Activated T-cell treated with anti-CD3 and anti-CD28 coated beads for 48 hours (primary cell): ENCODE measurements around the gene UBAP2.

Experiments used
- DNase-seq: peaks from one replicate; pipeline ENCODE4 v3.0.0-alpha.2; 2020; ENCODE audit warnings: low read depth

Gene UBAP2

DNA sequence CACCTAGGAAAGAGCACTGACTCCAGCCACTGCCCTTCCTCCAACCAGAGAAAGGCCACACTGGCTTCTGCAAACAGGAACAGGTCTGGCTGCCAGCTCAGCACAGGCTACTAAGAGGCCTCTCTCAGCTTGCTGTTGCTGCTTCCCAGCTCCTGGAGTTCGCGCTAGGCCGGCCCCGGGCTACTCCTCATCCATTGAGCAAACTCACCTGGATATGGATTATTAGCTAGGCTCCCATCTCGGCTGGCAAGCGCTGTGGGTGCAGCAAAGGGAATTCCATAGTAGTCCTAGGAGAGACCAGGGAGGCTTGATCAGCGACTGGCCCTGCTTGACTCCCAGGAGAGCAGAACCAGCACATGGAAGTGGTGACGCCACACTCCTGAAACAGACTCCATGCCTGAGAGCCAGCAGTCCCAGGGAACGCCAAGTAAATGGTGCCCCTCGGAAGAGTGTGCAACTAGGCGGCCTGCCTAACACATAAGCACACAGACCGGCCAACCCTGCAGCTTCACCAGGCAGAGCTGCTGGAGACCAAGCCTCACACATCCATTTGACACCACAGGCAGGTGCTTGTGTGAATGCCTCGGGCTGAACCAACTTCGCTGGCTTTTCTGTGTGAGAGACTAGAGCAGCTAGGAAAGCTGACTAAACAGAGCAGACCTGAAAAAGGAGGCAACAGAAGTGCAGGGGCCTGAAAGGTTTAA, 124.5 kb downstream of the UBAP2 start:
- DNase-seq = no peak

DNA sequence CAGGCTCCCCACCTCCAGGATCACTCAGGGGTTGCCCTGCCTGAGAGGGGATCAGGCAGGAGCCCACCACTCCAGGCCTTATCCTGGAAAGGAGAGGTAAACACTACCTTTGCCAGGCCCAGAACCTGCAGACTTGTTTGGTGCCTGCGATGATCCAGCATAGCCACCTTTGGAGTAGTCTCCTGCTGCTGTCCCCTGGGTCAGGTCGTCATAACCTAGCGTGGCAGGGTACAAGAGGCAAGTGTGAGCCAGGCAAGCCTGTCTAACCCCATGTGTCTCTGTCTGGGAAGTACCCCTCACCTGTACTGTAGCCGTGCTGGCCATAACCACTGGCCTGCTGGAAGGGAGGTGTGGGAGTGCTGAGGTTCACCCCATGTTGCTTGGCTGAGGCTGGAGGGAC, 125.6 kb downstream of the UBAP2 start:
- DNase-seq = no peak

DNA sequence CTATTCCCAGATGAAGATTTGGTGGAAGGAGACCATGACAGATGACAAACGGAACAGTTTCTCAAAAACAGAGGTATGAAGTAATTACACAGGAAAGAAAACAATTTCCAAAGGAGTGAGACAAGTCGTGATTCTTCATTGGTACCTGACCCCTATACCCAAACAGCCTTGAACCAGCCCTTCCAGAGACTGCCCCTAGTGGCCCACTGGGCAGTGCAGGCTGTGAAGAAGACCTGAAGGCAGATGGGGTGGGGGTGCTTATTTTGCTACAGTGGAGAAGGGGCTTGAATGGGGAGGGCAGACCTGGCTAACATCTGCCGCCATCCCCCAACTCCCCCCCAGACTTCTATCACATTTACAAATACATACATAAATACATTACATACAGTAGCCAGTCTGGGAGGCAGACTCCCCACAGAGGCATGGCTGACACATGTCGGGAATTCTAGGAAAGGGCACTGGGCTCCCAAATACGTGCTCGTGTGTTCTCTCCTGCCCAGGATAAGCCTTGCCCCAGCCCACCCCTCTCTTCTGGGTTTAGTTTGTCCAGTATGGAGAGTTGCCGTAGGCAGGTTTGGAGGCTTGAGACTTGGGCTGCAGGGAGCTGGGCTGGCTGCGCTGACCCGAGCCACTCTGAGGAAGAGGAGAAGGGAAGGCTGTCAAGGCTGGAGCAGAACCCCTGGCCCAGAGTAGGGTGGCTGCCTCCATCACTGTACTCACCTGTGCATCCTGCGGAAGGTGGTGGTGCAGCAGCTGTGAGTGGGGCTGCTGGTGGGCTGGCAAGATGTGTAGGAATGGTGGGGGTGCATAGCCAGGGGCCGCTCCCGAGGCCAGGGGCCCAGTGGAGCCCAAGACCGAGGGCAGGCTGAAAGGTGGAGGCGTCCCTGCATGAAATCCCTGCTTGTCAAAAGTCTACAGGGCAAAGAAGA, 126.5 kb downstream of the UBAP2 start:
- DNase-seq = peak; percentile 18

DNA sequence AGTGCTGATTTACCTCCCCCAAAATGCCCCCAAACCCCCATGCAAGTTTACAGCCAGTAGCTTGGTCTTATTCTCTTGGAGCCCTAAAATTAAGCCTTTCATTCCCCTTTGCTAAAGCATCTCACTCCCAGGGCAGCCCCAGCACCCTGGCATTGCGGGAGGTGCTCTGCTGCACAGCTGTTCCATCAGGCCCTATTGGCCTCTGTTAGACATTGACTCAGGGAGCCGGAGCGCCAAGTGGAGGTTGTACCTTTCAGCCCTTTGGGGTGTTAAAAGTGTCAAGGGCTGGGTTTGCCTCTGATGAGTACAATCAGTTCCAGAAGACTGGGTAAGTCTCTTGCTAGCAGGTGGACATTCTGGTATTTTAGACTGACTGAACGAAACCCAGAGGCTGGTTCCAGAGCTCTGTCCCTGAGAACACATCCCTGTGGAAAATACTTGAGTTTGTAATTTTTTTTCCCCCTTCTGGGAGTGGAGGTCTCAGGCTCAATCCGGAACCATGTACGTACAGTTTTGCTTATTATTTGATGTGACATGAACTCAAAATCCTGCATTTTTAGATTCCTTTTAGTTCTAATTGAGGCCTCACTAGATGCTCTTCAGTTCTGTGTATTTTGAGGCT, 129.3 kb downstream of the UBAP2 start:
- no peak for DNase-seq

DNA sequence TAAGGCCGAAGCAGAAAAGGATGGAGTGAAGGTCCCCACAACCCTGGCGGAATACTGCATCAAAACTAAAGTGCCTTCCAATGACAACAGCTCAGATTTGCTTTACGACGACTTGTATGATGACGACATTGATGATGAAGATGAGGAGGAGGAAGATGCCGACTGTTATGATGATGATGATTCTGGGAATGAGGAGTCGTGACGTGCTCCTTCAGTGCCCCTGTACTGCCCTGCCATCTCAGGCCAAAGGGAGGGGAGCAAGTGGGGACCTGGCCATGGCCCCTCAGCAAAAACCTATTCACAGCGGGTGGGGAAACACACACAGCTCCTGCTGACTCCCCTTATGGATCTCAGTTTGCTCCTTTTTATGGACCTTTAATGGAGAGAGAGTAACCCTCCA, 131.7 kb downstream of the UBAP2 start:
- DNase-seq = no peak

DNA sequence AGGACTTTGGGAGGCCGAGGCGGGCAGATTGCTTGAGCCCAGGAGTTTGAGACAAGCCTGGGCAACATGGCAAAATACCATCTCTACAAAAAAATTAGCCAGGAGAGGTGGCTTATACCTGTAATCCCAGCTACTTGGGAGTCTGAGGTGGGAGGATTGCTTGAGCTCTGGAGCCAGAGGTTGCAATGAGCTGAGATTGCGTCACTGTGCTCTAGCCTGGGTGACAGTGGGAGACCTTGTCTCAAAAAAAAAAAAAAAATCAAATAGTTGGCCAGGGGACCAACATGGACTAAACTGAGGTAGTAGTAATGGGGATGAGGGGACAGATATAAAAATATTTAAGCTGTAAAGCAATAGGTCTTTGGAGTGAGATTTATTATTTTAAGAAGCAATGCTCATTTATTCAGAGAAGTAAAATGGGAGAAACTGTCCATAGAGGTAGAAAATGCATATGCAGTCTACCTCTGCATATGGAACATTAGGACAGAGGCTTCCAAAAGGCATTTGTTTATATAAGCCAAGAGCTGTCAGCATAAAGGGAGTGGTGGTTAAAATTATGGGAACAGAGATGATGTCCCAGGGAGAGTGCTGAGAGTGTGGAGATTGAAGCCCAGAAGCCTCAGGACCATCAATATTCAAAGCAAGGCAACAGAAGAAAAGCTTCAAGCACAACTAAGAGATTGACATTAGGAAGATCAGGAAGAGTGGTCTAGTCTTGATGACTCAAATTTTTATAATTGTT, 133.6 kb downstream of the UBAP2 start:
- no peak for DNase-seq

DNA sequence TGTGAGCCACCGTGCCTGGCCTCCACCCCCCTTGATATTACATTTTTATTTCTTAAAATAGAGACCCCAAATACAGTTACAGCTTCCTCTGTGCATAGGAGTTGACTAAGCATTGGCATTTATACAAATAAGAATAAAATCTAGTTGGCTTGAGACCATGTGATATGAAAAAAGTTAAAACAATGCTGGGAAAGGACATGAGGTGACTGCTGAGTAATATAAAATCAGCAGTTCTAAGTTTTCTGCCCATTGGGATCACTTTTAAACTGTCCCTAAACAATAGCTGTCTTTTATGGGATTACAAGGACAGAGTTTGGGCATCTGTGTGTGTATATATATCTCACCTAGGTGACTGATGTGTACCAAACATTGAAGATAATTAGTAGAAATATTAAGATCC, 135.1 kb downstream of the UBAP2 start:
- no peak for DNase-seq

DNA sequence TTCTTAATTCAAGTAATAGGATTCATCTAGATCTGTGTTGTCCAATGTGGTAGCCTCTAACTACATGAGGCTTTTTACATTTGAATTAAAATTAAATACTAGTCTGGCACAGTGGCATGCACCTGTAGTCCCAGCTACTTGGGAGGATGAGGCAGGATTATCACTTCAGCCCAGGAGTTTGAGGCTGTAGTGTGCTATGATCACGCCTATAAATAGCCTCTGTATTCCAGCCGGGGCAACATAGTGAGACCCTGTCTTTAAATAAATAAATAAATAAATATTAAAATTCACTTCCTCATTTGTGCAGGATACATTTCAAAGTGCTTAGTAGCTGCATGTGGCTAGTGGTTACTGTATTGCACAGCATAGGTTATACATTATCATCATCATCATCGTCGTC, 139.9 kb downstream of the UBAP2 start:
- DNase-seq = no peak

DNA sequence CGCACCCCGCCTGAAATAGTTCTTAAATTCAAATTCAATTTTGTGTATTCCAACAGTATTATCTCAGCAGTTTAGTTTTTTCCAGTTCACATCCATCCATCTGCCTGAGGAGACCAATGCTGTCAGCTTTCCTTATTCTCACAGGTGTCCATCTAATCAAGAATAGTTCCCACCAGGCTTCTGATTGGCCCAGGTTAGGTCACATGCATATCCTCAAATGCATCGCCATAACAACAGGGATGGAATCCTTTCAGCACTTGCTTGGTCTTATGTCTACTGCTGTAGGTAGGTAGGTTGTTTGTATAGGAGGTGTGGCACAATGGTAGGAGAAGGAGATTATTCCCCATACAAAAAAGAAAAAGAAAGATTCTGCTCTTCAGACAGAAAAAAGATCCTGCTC, 140.6 kb downstream of the UBAP2 start:
- no peak for DNase-seq

DNA sequence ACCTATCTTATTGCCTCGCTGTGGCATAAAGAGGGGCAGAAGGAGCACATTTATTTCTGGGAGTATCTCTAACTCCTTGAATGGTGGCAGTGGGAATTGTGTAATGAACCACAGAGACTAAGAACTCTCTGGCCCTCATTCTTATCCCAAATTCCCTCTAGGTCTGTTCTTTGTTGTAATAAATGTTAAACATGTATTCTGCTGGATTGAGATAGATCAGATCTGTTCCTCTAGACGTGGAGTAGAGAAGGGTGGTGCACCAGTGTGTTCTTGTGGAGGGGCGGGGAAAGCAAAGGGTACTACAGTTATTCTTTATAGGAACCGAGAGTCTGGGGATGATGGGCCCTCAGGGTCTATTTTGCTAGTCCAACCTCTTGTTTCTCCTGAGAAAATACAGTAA, 141.3 kb downstream of the UBAP2 start:
- no peak for DNase-seq

DNA sequence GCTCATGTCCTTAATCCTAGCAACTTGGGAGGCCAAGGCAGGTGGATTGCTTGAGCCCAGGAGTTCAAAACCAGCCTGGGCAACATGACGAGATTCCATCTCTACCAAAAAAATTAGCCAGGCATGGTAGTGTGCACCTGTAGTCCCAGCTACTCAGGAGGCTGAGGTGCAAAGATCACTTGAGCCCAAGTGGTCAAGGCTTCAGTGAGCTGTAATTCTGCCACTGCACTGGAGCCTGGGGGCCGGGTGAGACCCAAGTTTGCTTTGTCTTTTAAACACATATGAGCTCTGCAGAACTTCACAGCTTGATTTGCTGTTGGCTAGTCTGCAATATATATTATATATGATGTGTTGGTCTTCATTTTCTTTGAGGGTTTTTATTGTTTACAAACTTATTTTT, 141.9 kb downstream of the UBAP2 start:
- DNase-seq = no peak

DNA sequence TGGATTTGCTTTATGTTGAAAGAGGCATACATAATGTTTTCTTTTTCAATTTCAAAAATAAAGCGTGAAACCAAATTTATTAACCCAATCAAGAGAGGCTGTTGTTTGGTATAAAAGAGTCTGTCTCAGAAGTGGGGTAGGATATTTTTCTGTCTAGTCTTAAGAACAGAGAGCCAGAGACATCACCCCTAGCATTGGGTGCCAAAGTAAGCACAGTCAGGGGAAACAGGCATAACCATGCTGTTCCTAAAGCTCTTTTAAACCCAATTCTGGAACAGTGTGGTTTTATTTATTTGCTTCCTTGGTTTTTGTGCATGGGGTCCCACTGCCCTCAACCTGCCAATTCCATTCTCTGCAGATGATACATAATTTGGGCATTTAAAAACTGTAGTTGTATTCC, 143.6 kb downstream of the UBAP2 start:
- DNase-seq = no peak

DNA sequence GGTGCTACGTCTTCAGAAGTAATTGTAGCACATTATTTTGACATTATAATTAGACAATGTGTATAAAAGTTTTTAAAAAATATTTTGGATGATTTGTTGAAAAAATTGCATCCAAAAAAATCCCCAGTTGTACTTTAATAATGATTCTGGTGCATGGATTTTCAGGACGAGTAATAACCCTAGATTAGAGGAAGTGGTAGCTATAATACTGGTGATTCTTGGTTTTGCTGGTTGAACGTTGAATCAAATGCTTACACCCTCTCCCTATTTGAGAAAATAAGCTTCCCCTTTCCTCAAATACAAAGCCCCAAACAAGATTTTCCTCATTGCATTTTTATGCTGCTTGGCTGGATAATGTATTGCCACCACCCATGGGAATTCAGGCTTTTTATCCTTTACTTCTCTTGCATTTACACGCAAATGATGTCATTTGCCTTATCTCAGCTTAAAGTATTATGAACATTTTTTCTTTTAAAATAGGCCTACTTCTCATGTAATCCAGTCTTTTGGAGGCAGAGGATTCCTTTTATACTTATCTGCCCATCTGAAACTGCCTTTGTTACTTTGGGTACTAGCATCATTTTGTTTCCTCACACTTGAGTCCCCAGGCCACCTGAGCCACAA, 145.4 kb downstream of the UBAP2 start:
- no peak for DNase-seq

DNA sequence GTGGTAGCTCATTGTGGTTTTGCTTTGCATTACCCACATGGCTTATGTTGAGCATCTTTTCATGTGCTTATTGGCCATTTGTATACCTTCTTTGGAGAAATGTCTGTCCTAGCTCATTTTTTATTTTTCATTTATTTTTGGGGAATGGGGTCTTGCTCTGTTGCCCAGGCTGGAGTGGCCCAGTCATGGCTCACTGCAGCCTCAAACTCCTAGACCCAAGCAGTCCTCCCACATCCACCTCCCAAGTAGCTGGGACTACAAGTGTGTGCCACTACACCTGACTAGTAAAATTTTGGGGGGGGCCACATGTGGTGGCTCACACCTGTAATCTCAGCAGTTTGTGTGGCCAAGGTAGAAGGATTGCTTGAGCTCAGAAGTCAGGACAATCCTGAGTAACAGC, 154.4 kb downstream of the UBAP2 start:
- no peak for DNase-seq

DNA sequence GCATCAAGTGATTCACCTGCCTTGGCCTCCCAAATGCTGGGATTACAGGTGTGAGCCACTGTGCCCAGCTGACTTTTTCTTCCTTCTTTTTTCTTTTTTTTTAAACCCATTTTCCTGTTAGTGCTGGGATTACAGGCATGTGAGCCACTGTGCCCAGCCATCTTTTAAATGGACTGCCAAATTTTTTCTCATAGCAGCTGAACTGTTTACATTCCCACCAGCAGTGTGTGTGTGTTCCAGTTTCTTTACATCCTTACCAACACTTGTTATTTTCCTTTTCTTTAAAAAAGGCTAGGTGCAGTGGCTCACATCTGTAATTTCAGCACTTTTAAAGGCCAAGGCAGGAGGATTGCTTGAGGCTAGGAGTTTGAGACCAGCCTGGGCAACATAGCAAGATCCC, 154.8 kb downstream of the UBAP2 start:
- no peak for DNase-seq

DNA sequence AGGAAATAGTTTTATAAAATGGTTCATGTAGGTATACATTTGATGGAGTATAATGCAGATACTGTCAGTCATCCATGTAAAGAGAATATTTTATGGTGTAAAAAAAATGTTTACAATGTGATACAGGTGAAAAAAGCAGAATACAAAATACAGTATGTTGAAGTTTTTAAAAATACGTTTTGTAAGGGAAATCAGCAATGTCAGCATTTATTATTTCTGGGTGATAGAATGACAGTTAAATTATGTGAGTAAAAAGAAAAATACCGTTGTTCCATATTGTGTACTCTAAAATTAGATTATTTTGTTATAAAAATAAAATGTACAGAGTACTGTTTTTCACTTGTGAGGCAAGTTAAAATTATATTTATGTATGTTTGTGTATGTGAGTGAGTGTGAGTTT, 162.7 kb downstream of the UBAP2 start:
- no peak for DNase-seq

DNA sequence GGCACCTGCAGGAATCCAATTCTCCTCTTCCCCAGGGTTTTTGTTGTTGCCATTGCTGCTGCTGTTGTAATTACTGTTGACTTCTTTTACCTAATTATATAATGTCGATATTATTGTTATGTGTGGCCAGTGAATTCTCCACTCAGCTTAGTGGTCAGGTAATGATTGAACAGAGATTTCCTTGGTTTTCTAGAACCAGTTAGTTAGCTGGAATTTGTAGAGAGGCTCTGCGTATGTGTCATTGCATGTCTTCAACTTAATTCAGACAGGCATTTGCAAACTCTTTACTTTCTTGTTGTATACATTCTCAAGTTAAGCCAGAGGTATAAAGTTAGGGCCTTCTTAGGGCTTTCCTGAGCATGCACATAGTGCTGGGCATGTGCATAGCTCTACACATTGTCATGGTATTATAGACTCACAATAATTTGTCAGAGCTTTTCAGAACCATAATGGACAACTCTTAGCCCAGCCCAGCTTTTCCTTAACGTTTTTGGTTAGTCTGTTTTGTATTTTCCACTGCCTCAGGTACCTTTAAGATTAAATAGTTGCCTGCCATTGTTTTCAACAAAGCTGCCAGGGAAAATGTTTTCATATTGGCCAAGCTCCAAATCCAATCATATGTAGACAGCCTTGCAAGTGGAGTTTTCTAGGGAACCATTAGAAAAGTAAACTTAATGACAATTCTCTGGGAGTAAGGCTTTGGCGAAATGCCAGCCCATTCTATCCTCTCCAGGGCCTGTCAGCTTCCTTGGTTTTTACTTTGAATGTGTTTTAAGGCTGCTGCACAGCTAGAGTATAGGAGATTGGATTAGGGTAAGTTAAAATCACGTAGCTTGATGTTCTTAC, 163.6 kb downstream of the UBAP2 start:
- DNase-seq = no peak

DNA sequence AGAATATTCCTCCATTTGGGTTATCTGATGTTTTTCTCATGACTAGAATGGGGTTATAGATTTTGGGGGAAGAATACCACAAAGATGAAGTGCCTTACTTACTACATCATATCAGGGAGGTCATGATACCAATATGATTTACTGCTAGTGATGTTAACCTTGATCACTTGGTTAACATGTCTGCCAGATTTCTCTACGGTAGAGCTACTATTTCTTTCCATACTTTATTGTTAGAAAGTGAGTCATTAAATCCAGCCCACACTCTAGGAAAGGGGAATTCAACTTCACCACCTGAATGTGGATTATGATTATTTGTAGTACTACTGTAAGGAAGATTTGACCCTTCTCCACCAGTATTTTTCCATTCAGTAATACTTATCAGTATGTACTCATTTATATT, 167.1 kb downstream of the UBAP2 start:
- DNase-seq = no peak

DNA sequence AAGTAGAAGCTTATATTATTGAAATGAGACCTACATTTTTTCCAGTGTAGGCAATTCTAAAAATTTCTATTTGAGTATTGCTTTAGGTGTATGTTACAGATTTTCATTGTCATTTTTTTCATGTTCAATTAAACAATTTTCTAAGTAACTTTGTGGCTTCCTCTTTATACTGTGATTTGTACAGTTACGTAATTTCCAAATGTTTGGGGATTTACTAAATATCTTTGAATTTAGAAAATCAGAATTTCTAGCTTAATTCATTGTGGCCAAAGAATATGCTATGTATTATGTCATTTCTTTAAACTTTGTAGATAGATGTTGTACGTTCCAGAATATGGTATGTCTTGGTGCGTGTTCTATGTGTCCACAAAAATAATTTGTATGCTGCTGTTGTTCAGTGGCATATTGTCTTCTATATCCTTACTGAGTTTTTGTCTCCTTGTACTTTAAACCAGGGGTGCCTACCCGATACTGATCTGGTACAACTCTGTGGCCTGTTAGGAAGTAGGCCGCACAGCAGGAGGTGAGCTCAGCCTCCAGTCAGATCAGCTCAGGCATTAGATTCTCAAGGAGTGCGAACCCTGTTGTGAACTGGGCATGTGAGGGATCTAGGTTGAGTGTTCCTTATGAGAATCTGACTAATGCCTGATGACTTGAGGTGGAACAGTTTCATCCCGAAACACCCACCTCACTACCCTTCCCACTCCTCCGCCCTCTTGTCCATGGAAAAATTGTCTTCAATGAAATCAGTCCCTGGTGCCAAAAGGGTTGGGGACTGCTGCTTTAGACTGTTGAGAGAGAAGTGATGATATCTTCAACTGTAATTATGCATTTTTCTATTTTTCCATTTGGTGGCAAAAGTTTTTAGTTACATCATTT, 168.2 kb downstream of the UBAP2 start:
- DNase-seq = no peak
